Upper lobe of left lung (tissue), 4 donors: Measurements from ENCODE around the gene TPRA1.

Experiments used
- CTCF ChIP-seq, 6 experiments: fragments of 450-650 bp in 4 of 6; fragments of 200-600 bp in 2 of 6; sonication (generic) in 2 of 6; IDR thresholded peaks; one replicate each; pipeline ENCODE4 v1.5.1; 2016 to 2019; ENCODE audit warnings: antibody characterized with exemption in 6 of 6
- EP300 ChIP-seq, 4 donors: sonication (generic); formaldehyde crosslinking; IDR thresholded peaks; one replicate each; pipeline ENCODE4 v1.5.1; 2017; ENCODE audit warnings: antibody characterized with exemption in 4 of 4, control low read depth in 2 of 4

DNA sequence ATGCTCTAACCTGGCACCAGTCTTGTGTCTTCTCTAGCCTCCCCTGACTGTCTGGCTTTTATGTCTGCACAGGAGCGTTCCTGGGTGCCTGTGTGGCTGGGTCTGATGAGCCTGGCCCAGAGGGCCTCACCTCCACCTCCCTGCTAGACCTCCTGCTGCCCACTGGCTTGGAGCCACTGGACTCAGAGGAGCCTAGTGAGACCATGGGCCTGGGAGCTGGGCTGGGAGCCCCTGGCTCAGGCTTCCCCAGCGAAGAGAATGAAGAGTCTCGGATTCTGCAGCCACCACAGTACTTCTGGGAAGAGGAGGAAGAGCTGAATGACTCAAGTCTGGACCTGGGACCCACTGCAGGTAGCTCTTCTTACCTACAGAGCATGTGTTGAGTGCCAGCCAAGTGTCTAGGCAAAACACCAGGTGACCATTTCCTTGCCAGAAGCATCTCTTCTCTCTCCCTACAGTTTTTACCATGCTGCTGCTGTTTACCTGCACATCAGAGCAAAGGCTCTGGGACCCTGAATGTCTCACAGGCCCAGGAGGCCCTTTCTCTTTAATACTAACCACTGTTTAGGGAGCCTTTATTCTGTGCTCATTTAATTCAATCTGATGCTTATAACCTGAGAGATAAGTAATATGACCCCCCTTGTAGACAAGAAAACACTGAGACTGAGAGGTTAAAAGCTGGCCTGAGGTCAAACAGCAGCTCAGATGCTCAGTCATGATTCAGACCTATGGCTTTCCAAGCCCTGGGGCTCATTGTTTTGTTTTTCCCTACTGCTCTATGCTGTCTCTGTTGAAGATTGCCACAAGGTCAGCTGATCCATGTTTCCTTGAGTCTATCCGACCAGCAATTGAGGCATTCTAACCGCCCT, 48.9 kb upstream of the TPRA1 start:
- no peak for TF ChIP-seq CTCF (IDR thresholded peaks at IDR 0.05)
- TF ChIP-seq EP300 (IDR thresholded peaks at IDR 0.05), result no peak
